Astrocyte (in vitro differentiated cells and primary cell): ENCODE measurements around the gene SGIP1. TPM values are rescaled to one million over a fixed set of nuclear protein-coding genes. Genes with fewer than 3 reads are reported as not detected.

Source experiments
- DNase-seq: peaks from one replicate; pipeline ENCODE4 v3.0.0-alpha.2; 2010; ENCODE audit warnings: low read depth
- FAIRE-seq: peaks from 2 replicates; lab custom pipeline; 2011; peaks lifted over from hg19 to GRCh38; lab: Jason Lieb, UNC
- H2AFZ ChIP-seq: 2 replicates; pipeline ENCODE4 v1.6.0; 2012; ENCODE audit warnings: low read depth, low read length, inconsistent platforms
- H3K27ac ChIP-seq: 2 replicates; pipeline ENCODE4 v1.5.1; 2011; ENCODE audit warnings: low read depth, low read length, inconsistent platforms
- H3K27me3 ChIP-seq: 2 replicates; pipeline ENCODE4 v1.6.0; 2011; ENCODE audit warnings: low read length, inconsistent platforms; ENCODE audit not compliant: insufficient read depth
- H3K36me3 ChIP-seq: 2 replicates; pipeline ENCODE4 v1.5.1; 2011; ENCODE audit warnings: low read length, inconsistent platforms; ENCODE audit not compliant: insufficient read depth
- H3K4me1 ChIP-seq: 2 replicates; pipeline ENCODE4 v1.5.1; 2011; ENCODE audit warnings: low read length, inconsistent platforms; ENCODE audit not compliant: insufficient read depth
- H3K4me2 ChIP-seq: 2 replicates; pipeline ENCODE4 v1.6.0; 2012; ENCODE audit warnings: low read length, inconsistent platforms
- H3K4me3 ChIP-seq: 2 replicates; pipeline ENCODE4 v1.5.1; 2011; ENCODE audit warnings: low read depth, mild to moderate bottlenecking, low read length, inconsistent platforms; ENCODE audit not compliant: insufficient read depth
- H3K79me2 ChIP-seq: 2 replicates; pipeline ENCODE4 v1.6.0; 2012; ENCODE audit warnings: mild to moderate bottlenecking, low read length, inconsistent platforms; ENCODE audit not compliant: insufficient read depth
- H3K9ac ChIP-seq: 2 replicates; pipeline ENCODE4 v1.6.0; 2012; ENCODE audit warnings: mild to moderate bottlenecking, low read length, inconsistent platforms
- H3K9me3 ChIP-seq: 2 replicates; pipeline ENCODE4 v1.5.1; 2012; ENCODE audit warnings: low read depth, mild to moderate bottlenecking, low read length, inconsistent platforms; ENCODE audit not compliant: insufficient read depth
- H4K20me1 ChIP-seq: 2 replicates; pipeline ENCODE4 v1.6.0; 2012; ENCODE audit warnings: low read length, inconsistent platforms; ENCODE audit not compliant: insufficient read depth
- H3K27ac Mint-ChIP-seq: one replicate; pipeline ENCODE4 v1.8.0; 2021; ENCODE audit warnings: mild to moderate bottlenecking, mixed read lengths; ENCODE audit not compliant: unreplicated experiment
- H3K27me3 Mint-ChIP-seq: one replicate; pipeline ENCODE4 v1.8.0; 2021; ENCODE audit warnings: low read depth, mixed read lengths; ENCODE audit not compliant: unreplicated experiment
- H3K36me3 Mint-ChIP-seq: one replicate; pipeline ENCODE4 v1.8.0; 2021; ENCODE audit warnings: low read depth, mixed read lengths; ENCODE audit not compliant: unreplicated experiment
- H3K4me1 Mint-ChIP-seq: one replicate; pipeline ENCODE4 v1.8.0; 2021; ENCODE audit warnings: low read depth, mixed read lengths; ENCODE audit not compliant: unreplicated experiment
- H3K4me3 Mint-ChIP-seq: one replicate; pipeline ENCODE4 v1.8.0; 2021; ENCODE audit warnings: mild to moderate bottlenecking, moderate library complexity, mixed read lengths; ENCODE audit not compliant: unreplicated experiment
- H3K9me3 Mint-ChIP-seq: one replicate; pipeline ENCODE4 v1.8.0; 2021; ENCODE audit warnings: mild to moderate bottlenecking, mixed read lengths; ENCODE audit not compliant: unreplicated experiment
- CTCF ChIP-seq: IDR thresholded peaks from 2 replicates; pipeline ENCODE4 v1.5.1; 2011; ENCODE audit warnings: low read depth, mild to moderate bottlenecking, inconsistent platforms, low read length, moderate library complexity; ENCODE audit not compliant: insufficient read depth
- EZH2 ChIP-seq: IDR thresholded peaks from 2 replicates; pipeline ENCODE4 v1.6.1; 2012; ENCODE audit warnings: mild to moderate bottlenecking, low read length, inconsistent platforms; ENCODE audit not compliant: insufficient read depth
- total RNA-seq: library from RNA; stranded (reverse); gene quantifications from 2 replicates; pipeline ENCODE4 v1.2.1, GENCODE V29; 2021

SGIP1 gene
- total RNA-seq, 1 donor from 2014 or later: 8.8 TPM

DNA sequence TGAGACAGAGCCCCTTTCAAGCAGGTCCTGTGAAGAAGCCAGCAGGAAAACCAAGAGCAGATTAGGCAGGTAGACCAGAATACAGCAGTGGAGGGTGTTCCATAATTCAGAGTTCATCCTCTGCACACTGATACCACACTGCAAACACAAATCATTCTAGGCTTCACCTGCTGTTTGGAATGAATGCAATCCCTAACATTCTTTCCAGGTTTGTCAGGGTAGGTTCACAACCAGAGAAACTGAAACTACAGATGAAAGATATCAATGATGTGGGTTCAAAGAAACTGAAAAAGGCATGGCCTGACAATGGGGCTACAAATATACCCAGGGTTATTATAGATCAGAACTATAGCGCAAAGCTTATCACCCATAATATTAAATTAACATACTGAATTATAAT is 8.9 kb upstream of the SGIP1 start:
- TF ChIP-seq CTCF (no peak), EZH2 (no peak)
- Mint-ChIP-seq H3K27ac (no peak overlapping the region), H3K36me3 (no peaks in the 10 kb centered on the region), H3K27me3 (no peaks in the 10 kb centered on the region), H3K4me1 (peaks cover 32% of the 10 kb centered on the region), H3K4me3 (no peak overlapping the region), H3K9me3 (no peaks in the 10 kb centered on the region)
- Histone ChIP-seq H3K9ac (no peak overlapping the region), H2AFZ (no peak overlapping the region), H3K27ac (no peak overlapping the region), H3K79me2 (no peaks in the 10 kb centered on the region), H3K4me3 (no peak overlapping the region), H4K20me1 (no peaks in the 10 kb centered on the region), H3K36me3 (no peaks in the 10 kb centered on the region), H3K4me1 (no peaks in the 10 kb centered on the region), H3K4me2 (no peak overlapping the region), H3K9me3 (no peaks in the 10 kb centered on the region), H3K27me3 (no peaks in the 10 kb centered on the region)
- FAIRE-seq (no peak), DNase-seq (no peak)

GRCh38 chr1:66526036-66526435 is 7.9 kb upstream of the SGIP1 start:
- Histone ChIP-seq H2AFZ (no peak overlapping the region), H3K9me3 (no peaks in the 10 kb centered on the region), H3K9ac (no peak overlapping the region), H3K4me1 (no peaks in the 10 kb centered on the region), H3K27ac (no peak overlapping the region), H3K79me2 (no peaks in the 10 kb centered on the region), H3K36me3 (no peaks in the 10 kb centered on the region), H3K4me2 (no peak overlapping the region), H4K20me1 (no peaks in the 10 kb centered on the region), H3K4me3 (no peak overlapping the region), H3K27me3 (no peaks in the 10 kb centered on the region)
- Mint-ChIP-seq H3K4me3 (no peak overlapping the region), H3K27me3 (no peaks in the 10 kb centered on the region), H3K4me1 (peaks cover 32% of the 10 kb centered on the region), H3K9me3 (no peaks in the 10 kb centered on the region), H3K36me3 (no peaks in the 10 kb centered on the region), H3K27ac (no peak overlapping the region)
- no peak for TF ChIP-seq CTCF
- TF ChIP-seq EZH2: no peak
- DNase-seq (no peak), FAIRE-seq (no peak)

GRCh38 chr1:66526991-66527390 is 7.0 kb upstream of the SGIP1 start:
- H3K4me1 ChIP-seq: no peaks in the 10 kb centered on the region
- H3K36me3 ChIP-seq: no peaks in the 10 kb centered on the region
- Mint-ChIP-seq H3K9me3 (no peaks in the 10 kb centered on the region), H3K27ac (peak overlapping the region; percentile 61), H3K4me1 (peaks cover 24% of the 10 kb centered on the region), H3K36me3 (no peaks in the 10 kb centered on the region), H3K4me3 (no peak overlapping the region), H3K27me3 (no peaks in the 10 kb centered on the region)
- H3K4me2 ChIP-seq: no peak overlapping the region
- no peak overlapping the region for H3K27ac ChIP-seq
- H3K9me3 ChIP-seq: no peaks in the 10 kb centered on the region
- H2AFZ ChIP-seq: no peak overlapping the region
- DNase-seq (no peak), FAIRE-seq (no peak)
- no peaks in the 10 kb centered on the region for H3K79me2 ChIP-seq
- H3K9ac ChIP-seq: no peak overlapping the region
- no peak overlapping the region for H3K4me3 ChIP-seq
- no peaks in the 10 kb centered on the region for H3K27me3 ChIP-seq
- no peak for TF ChIP-seq EZH2
- no peak for TF ChIP-seq CTCF
- H4K20me1 ChIP-seq: no peaks in the 10 kb centered on the region
